HCT116 (cell line): ENCODE data around the gene ATP5PD.

ENCODE experiments used
- CTCF ChIP-seq, 3 experiments: fragments of 200-600 bp in 1 of 3; sonication (generic) in 1 of 3; IDR thresholded peaks in 2 of 3; conservative IDR thresholded peaks in 1 of 3; 2 replicates each; pipeline ENCODE4 v1.5.1; 2012 to 2017; ENCODE audit warnings: low read depth in 2 of 3, low read length in 2 of 3, antibody characterized with exemption in 1 of 3, borderline replicate concordance in 1 of 3, control low read depth in 1 of 3, mild to moderate bottlenecking in 1 of 3, mixed read lengths in 1 of 3, mixed run types in 1 of 3, moderate library complexity in 1 of 3; ENCODE audit not compliant: insufficient read depth in 1 of 3
- POLR2A ChIP-seq: IDR thresholded peaks from 2 replicates; pipeline ENCODE4 v1.7.0; 2011; ENCODE audit warnings: borderline replicate concordance; ENCODE audit not compliant: insufficient read depth, insufficient read length; ENCODE audit errors: extremely low read depth

- TF ChIP-seq POLR2A, result no peak
- no peak for TF ChIP-seq CTCF (IDR thresholded peaks at IDR 0.05 in 2 of 3, conservative IDR thresholded peaks at IDR 0.05 in 1 of 3; ENCODE audit: borderline replicate concordance in 1 of 3, insufficient read depth in 1 of 3, low read depth in 2 of 3, low read length in 2 of 3)
These were observed 48.2 kb upstream of the ATP5PD start for GRCh38 chr17:75094871-75095399.
